HEK293 (cell line): ENCODE results near the gene TMEM143.
A peak's percentile ranks its signal among the peaks of the same experiment; 100 is the strongest.

Experiments
- GLIS1 ChIP-seq: fragments of 450-650 bp; formaldehyde crosslinking; IDR thresholded peaks from 2 replicates; pipeline ENCODE4 v1.5.1; 2016; ENCODE audit warnings: missing biosample characterization, missing genetic modification characterization
- KLF9 ChIP-seq: fragments of 450-650 bp; formaldehyde crosslinking; IDR thresholded peaks from 2 replicates; pipeline ENCODE4 v1.5.1; 2016; ENCODE audit warnings: missing biosample characterization, missing genetic modification characterization, low read depth
- PRDM1 ChIP-seq: fragments of 450-650 bp; formaldehyde crosslinking; IDR thresholded peaks from 2 replicates; pipeline ENCODE4; 2016; ENCODE audit warnings: missing biosample characterization, missing genetic modification characterization
- PRDM10 ChIP-seq: fragments of 450-650 bp; formaldehyde crosslinking; IDR thresholded peaks from 2 replicates; pipeline ENCODE4 v1.5.1; 2016; ENCODE audit warnings: missing biosample characterization, missing genetic modification characterization
- SALL2 ChIP-seq: fragments of 450-650 bp; formaldehyde crosslinking; IDR thresholded peaks from 2 replicates; pipeline ENCODE4 v1.5.0; 2017; ENCODE audit warnings: missing biosample characterization, mild to moderate bottlenecking, missing genetic modification characterization, borderline replicate concordance
- SCRT1 ChIP-seq: fragments of 450-650 bp; formaldehyde crosslinking; IDR thresholded peaks from 2 replicates; pipeline ENCODE4 v1.5.1; 2016; ENCODE audit warnings: missing biosample characterization, missing genetic modification characterization, borderline replicate concordance
- SP2 ChIP-seq: fragments of 450-650 bp; formaldehyde crosslinking; IDR thresholded peaks from 2 replicates; pipeline ENCODE4 v1.5.1; 2016; ENCODE audit warnings: missing biosample characterization, missing genetic modification characterization
- SP3 ChIP-seq: fragments of 450-650 bp; formaldehyde crosslinking; IDR thresholded peaks from 2 replicates; pipeline ENCODE4 v1.5.1; 2016; ENCODE audit warnings: missing biosample characterization, missing genetic modification characterization
- YY2 ChIP-seq: fragments of 450-650 bp; formaldehyde crosslinking; IDR thresholded peaks from 2 replicates; pipeline ENCODE4 v1.5.1; 2016; ENCODE audit warnings: missing biosample characterization, missing genetic modification characterization
- ZBTB1 ChIP-seq: fragments of 450-650 bp; formaldehyde crosslinking; IDR thresholded peaks from 2 replicates; pipeline ENCODE4 v1.5.1; 2016; ENCODE audit warnings: missing biosample characterization, missing genetic modification characterization
- ZBTB17 ChIP-seq: fragments of 450-650 bp; formaldehyde crosslinking; IDR thresholded peaks from 2 replicates; pipeline ENCODE4 v1.5.1; 2016; ENCODE audit warnings: missing biosample characterization, missing genetic modification characterization
- ZNF132 ChIP-seq: fragments of 450-650 bp; formaldehyde crosslinking; IDR thresholded peaks from 2 replicates; pipeline ENCODE4 v1.5.1; 2017; ENCODE audit warnings: missing biosample characterization, missing genetic modification characterization, borderline replicate concordance
- ZNF23 ChIP-seq: fragments of 450-650 bp; formaldehyde crosslinking; IDR thresholded peaks from 2 replicates; pipeline ENCODE4 v1.5.1; 2016; ENCODE audit warnings: missing biosample characterization, missing genetic modification characterization, borderline replicate concordance
- ZNF366 ChIP-seq: fragments of 450-650 bp; formaldehyde crosslinking; conservative IDR thresholded peaks from 2 replicates; pipeline ENCODE4 v1.5.1; 2016; ENCODE audit warnings: missing biosample characterization, missing genetic modification characterization
- ZNF544 ChIP-seq: fragments of 450-650 bp; formaldehyde crosslinking; IDR thresholded peaks from 2 replicates; pipeline ENCODE4 v1.5.0; 2017; ENCODE audit warnings: missing biosample characterization, missing genetic modification characterization
- ZNF548 ChIP-seq: fragments of 450-650 bp; formaldehyde crosslinking; IDR thresholded peaks from 2 replicates; pipeline ENCODE4 v1.5.1; 2016; ENCODE audit warnings: missing biosample characterization, missing genetic modification characterization
- ZNF558 ChIP-seq: fragments of 450-650 bp; formaldehyde crosslinking; IDR thresholded peaks from 2 replicates; pipeline ENCODE4 v1.5.1; 2016; ENCODE audit warnings: missing biosample characterization, missing genetic modification characterization
- ZNF560 ChIP-seq: fragments of 450-650 bp; formaldehyde crosslinking; IDR thresholded peaks from 2 replicates; pipeline ENCODE4 v1.5.1; 2017; ENCODE audit warnings: missing biosample characterization, missing genetic modification characterization, borderline replicate concordance
- ZNF571 ChIP-seq: fragments of 450-650 bp; formaldehyde crosslinking; IDR thresholded peaks from 2 replicates; pipeline ENCODE4 v1.5.0; 2017; ENCODE audit warnings: missing biosample characterization, missing genetic modification characterization
- ZNF580 ChIP-seq: fragments of 450-650 bp; formaldehyde crosslinking; IDR thresholded peaks from 2 replicates; pipeline ENCODE4 v1.5.1; 2016; ENCODE audit warnings: missing biosample characterization, missing genetic modification characterization
- ZNF610 ChIP-seq: fragments of 450-650 bp; formaldehyde crosslinking; IDR thresholded peaks from 2 replicates; pipeline ENCODE4 v1.5.1; 2016; ENCODE audit warnings: missing biosample characterization, missing genetic modification characterization, borderline replicate concordance
- ZNF629 ChIP-seq: fragments of 450-650 bp; formaldehyde crosslinking; IDR thresholded peaks from 2 replicates; pipeline ENCODE4 v1.5.1; 2017; ENCODE audit warnings: missing biosample characterization, missing genetic modification characterization
- ZNF658 ChIP-seq: fragments of 450-650 bp; formaldehyde crosslinking; IDR thresholded peaks from 2 replicates; pipeline ENCODE4; 2016; ENCODE audit warnings: missing biosample characterization, missing genetic modification characterization
- ZNF670 ChIP-seq: fragments of 450-650 bp; formaldehyde crosslinking; IDR thresholded peaks from 2 replicates; pipeline ENCODE4 v1.5.1; 2016; ENCODE audit warnings: missing biosample characterization, missing genetic modification characterization, low read depth
- TF ChIP-seq, protein P1 (sequence below): fragments of 450-650 bp; formaldehyde crosslinking; IDR thresholded peaks from 2 replicates; pipeline ENCODE4 v1.5.1; 2016; ENCODE audit warnings: missing biosample characterization, missing genetic modification characterization
- TF ChIP-seq, protein P2 (sequence below): fragments of 450-650 bp; formaldehyde crosslinking; IDR thresholded peaks from 2 replicates; pipeline ENCODE4 v1.5.1; 2016; ENCODE audit warnings: missing biosample characterization, missing genetic modification characterization
- TF ChIP-seq, protein P3 (sequence below): fragments of 450-650 bp; formaldehyde crosslinking; conservative IDR thresholded peaks from 2 replicates; pipeline ENCODE4 v1.5.1; 2016; ENCODE audit warnings: low read depth, missing biosample characterization, missing genetic modification characterization

TMEM143 gene

GRCh38 chr19:48330012-48330681 is 33.6 kb downstream of the TMEM143 start (continued):
- TF ChIP-seq YY2 (0 out of 2 replicates have a peak, but pooled peaks have one; percentile 25), ZNF580 (tag by site-specific recombination) (no peak), ZNF658 (tag by site-specific recombination) (no peak), ZBTB1 (tag by site-specific recombination) (no peak), PRDM10 (tag by site-specific recombination) (peak; percentile 67), SP3 (peak; percentile 90), PRDM1 (tag by site-specific recombination) (no peak), ZNF23 (tag by site-specific recombination) (no peak), ZNF610 (tag by site-specific recombination) (no peak), SCRT1 (tag by site-specific recombination) (no peak), ZNF629 (tag by site-specific recombination) (peak; percentile 89), SALL2 (tag by site-specific recombination) (no peak), ZNF670 (no peak), ZNF366 (tag by site-specific recombination) (peak; percentile 62), GLIS1 (tag by site-specific recombination) (peak; percentile 61), SP2 (tag by site-specific recombination) (peak; percentile 69), ZNF560 (tag by site-specific recombination) (no peak), ZBTB17 (tag by site-specific recombination) (no peak; the same call in 1 of the 2 replicates), KLF9 (tag by site-specific recombination) (peak; percentile 78), ZNF544 (tag by site-specific recombination) (no peak), ZNF132 (tag by site-specific recombination) (no peak), ZNF558 (no peak), ZNF548 (no peak), ZNF571 (tag by site-specific recombination) (no peak)
- TF ChIP-seq, protein P1, sequence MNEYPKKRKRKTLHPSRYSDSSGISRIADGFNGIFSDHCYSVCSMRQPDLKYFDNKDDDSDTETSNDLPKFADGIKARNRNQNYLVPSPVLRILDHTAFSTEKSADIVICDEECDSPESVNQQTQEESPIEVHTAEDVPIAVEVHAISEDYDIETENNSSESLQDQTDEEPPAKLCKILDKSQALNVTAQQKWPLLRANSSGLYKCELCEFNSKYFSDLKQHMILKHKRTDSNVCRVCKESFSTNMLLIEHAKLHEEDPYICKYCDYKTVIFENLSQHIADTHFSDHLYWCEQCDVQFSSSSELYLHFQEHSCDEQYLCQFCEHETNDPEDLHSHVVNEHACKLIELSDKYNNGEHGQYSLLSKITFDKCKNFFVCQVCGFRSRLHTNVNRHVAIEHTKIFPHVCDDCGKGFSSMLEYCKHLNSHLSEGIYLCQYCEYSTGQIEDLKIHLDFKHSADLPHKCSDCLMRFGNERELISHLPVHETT (tag by site-specific recombination): no peak
- TF ChIP-seq, protein P2, sequence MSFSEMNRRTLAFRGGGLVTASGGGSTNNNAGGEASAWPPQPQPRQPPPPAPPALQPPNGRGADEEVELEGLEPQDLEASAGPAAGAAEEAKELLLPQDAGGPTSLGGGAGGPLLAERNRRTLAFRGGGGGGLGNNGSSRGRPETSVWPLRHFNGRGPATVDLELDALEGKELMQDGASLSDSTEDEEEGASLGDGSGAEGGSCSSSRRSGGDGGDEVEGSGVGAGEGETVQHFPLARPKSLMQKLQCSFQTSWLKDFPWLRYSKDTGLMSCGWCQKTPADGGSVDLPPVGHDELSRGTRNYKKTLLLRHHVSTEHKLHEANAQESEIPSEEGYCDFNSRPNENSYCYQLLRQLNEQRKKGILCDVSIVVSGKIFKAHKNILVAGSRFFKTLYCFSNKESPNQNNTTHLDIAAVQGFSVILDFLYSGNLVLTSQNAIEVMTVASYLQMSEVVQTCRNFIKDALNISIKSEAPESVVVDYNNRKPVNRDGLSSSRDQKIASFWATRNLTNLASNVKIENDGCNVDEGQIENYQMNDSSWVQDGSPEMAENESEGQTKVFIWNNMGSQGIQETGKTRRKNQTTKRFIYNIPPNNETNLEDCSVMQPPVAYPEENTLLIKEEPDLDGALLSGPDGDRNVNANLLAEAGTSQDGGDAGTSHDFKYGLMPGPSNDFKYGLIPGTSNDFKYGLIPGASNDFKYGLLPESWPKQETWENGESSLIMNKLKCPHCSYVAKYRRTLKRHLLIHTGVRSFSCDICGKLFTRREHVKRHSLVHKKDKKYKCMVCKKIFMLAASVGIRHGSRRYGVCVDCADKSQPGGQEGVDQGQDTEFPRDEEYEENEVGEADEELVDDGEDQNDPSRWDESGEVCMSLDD (tag by site-specific recombination): peak; percentile 66; the same call in 1 of the 2 replicates
- TF ChIP-seq, protein P3, sequence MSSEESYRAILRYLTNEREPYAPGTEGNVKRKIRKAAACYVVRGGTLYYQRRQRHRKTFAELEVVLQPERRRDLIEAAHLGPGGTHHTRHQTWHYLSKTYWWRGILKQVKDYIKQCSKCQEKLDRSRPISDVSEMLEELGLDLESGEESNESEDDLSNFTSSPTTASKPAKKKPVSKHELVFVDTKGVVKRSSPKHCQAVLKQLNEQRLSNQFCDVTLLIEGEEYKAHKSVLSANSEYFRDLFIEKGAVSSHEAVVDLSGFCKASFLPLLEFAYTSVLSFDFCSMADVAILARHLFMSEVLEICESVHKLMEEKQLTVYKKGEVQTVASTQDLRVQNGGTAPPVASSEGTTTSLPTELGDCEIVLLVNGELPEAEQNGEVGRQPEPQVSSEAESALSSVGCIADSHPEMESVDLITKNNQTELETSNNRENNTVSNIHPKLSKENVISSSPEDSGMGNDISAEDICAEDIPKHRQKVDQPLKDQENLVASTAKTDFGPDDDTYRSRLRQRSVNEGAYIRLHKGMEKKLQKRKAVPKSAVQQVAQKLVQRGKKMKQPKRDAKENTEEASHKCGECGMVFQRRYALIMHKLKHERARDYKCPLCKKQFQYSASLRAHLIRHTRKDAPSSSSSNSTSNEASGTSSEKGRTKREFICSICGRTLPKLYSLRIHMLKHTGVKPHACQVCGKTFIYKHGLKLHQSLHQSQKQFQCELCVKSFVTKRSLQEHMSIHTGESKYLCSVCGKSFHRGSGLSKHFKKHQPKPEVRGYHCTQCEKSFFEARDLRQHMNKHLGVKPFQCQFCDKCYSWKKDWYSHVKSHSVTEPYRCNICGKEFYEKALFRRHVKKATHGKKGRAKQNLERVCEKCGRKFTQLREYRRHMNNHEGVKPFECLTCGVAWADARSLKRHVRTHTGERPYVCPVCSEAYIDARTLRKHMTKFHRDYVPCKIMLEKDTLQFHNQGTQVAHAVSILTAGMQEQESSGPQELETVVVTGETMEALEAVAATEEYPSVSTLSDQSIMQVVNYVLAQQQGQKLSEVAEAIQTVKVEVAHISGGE: peak; percentile 59
